Natural killer cell (primary cell): ENCODE measurements around the gene VPS11. TPM values are rescaled to one million over a fixed set of nuclear protein-coding genes. Genes with fewer than 3 reads are reported as not detected.

Experiments
- ATAC-seq, 3 donors: fragments of 150-1000 bp in 2 of 3; fragments of 200-7000 bp in 1 of 3; cut with Tn5 transposase; 1 replicate in 1 of 3; 2 replicates in 2 of 3; pipeline ENCODE4 v1.10.0; 2021; ENCODE audit warnings: mild to moderate bottlenecking in 2 of 3, moderate library complexity in 2 of 3
- DNase-seq, 2 donors: peaks; one replicate each; pipeline versions ENCODE4 v3.0.0 to v3.0.0-alpha.2; 2013 to 2021; ENCODE audit warnings: mixed read lengths in 1 of 2
- H3K27ac ChIP-seq: one replicate; pipeline ENCODE4 v1.5.1; 2013; ENCODE audit warnings: mild to moderate bottlenecking, low read length
- H3K27me3 ChIP-seq: one replicate; pipeline ENCODE4 v1.6.1; 2013; ENCODE audit warnings: low read length; ENCODE audit not compliant: control insufficient read depth, insufficient read depth
- H3K36me3 ChIP-seq: one replicate; pipeline ENCODE4 v1.6.1; 2013; ENCODE audit warnings: low read length; ENCODE audit not compliant: control insufficient read depth, insufficient read depth
- H3K4me1 ChIP-seq: one replicate; pipeline ENCODE4 v1.6.1; 2013; ENCODE audit warnings: low read length; ENCODE audit not compliant: control insufficient read depth, insufficient read depth
- H3K4me3 ChIP-seq: one replicate; pipeline ENCODE4 v1.5.1; 2013; ENCODE audit warnings: low read length
- H3K9me3 ChIP-seq: one replicate; pipeline ENCODE4 v1.6.1; 2013; ENCODE audit warnings: low read length; ENCODE audit not compliant: control insufficient read depth, insufficient read depth
- H3K27ac Mint-ChIP-seq, 2 donors: one replicate each; pipeline ENCODE4 v1.8.0; 2022; ENCODE audit warnings: mild to moderate bottlenecking in 2 of 2, mixed read lengths in 2 of 2, moderate library complexity in 1 of 2
- H3K27me3 Mint-ChIP-seq, 2 donors: one replicate each; pipeline ENCODE4 v1.8.0; 2022; ENCODE audit warnings: low read depth in 2 of 2, mixed read lengths in 2 of 2
- H3K36me3 Mint-ChIP-seq: one replicate; pipeline ENCODE4 v1.8.0; 2022; ENCODE audit warnings: mixed read lengths
- H3K4me1 Mint-ChIP-seq, 2 donors: one replicate each; pipeline ENCODE4 v1.8.0; 2022; ENCODE audit warnings: mixed read lengths in 2 of 2
- H3K4me3 Mint-ChIP-seq: one replicate; pipeline ENCODE4 v1.8.0; 2022; ENCODE audit warnings: mild to moderate bottlenecking, moderate library complexity, mixed read lengths
- H3K9me3 Mint-ChIP-seq, 2 donors: one replicate each; pipeline ENCODE4 v1.8.0; 2022; ENCODE audit warnings: mixed read lengths in 2 of 2
- CTCF ChIP-seq: fragments of 200-600 bp; IDR thresholded peaks from one replicate; pipeline ENCODE4 v1.8.0; 2022; ENCODE audit warnings: antibody characterized with exemption
- WGBS: methylation state at CpG from one replicate; pipeline ENCODE4 v1.1.7; 2013; ENCODE audit warnings: missing lambda C conversion rate; ENCODE audit not compliant: insufficient coverage; 5-methylcytosine and 5-hydroxymethylcytosine counted together
- intact Hi-C: fragments of 100-400 bp; cut with micrococcal nuclease; formaldehyde crosslinking; loops from one replicate; pipeline ENCODE4 v1.14.2; 2022
- total RNA-seq, 4 donors: library from RNA; stranded (reverse); fragments of 120-200 nt in 1 of 4; gene quantifications; one replicate each; pipeline versions ENCODE4 v1.2.3 to v1.2.4, GENCODE V29; 2013 to 2022

VPS11 gene
- total RNA-seq, 3 donors from 2014 or later (not counting 1 experiment from before 2014, with no cell fraction given) = 91.4 to 101 (median 91.7) TPM

DNA sequence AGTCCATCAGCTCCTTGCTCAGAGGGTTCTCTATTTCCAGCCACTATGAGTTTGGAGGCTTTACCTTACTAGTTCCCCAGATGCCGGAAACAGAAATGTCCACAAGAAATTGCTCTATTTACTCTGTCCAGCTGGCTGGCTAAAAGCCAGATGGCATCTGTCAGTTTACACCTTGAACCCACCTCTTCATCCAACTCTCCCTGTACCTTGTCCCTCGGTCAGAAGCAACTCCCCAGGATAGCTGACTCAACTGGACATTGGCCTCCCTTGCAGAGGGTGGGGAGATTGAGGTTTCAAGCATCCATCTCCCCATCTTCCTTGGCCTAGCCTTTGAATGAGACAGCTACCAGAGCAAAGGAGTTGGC, 41.2 kb downstream of the VPS11 start:
- Mint-ChIP-seq H3K27ac (peak overlapping the region; percentile 79 to 91), H3K4me3 (peak overlapping the region; percentile 89), H3K4me1 (peaks cover 34 to 39% of the 10 kb centered on the region in 2 donors), H3K27me3 (no peaks in the 10 kb centered on the region), H3K9me3 (no peaks in the 10 kb centered on the region), H3K36me3 (no peaks in the 10 kb centered on the region)
- WGBS = 89% methylated on average over 2 of the region's 2 CpGs
- ATAC-seq = no peak
- TF ChIP-seq CTCF = no peak
- Histone ChIP-seq H3K9me3 (no peaks in the 10 kb centered on the region), H3K36me3 (peaks cover 26% of the 10 kb centered on the region), H3K27ac (no peak overlapping the region), H3K4me1 (peaks cover 35% of the 10 kb centered on the region), H3K27me3 (no peaks in the 10 kb centered on the region), H3K4me3 (peak overlapping the region; percentile 76)
- intact Hi-C loops = no loop called here
- DNase-seq = no peak

DNA sequence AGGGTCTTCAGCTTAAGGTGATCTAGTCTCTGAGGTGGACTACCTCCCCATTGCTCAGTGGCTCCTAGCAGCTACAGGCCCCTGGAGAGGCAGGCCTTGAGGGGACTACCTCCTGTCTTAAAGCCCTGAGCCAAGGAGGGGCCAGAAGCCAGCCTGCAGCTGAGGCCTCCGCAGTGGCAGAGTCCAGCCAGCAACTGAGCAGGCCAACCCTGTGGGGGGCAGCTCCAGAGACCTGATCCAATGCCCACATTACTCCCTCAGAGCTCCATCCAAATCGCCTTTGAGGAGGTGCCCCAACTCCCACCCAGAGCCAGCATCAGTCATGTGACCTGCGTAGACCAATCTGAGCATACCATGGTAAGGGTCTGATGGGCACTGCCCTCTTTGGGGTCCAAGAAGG, 42.2 kb downstream of the VPS11 start:
- Histone ChIP-seq H3K4me1 (peaks cover 35% of the 10 kb centered on the region), H3K27ac (no peak overlapping the region), H3K27me3 (no peaks in the 10 kb centered on the region), H3K4me3 (no peak overlapping the region), H3K36me3 (peaks cover 32% of the 10 kb centered on the region), H3K9me3 (no peaks in the 10 kb centered on the region)
- peaks cover 34 to 39% of the 10 kb centered on the region in 2 donors for H3K4me1 Mint-ChIP-seq
- 96% methylated on average over 3 of the region's 3 CpGs for WGBS
- peak overlapping the region; percentile 89 for H3K4me3 Mint-ChIP-seq
- no peaks in the 10 kb centered on the region for H3K27me3 Mint-ChIP-seq
- TF ChIP-seq CTCF = no peak
- no peak for DNase-seq
- no peaks in the 10 kb centered on the region for H3K9me3 Mint-ChIP-seq
- intact Hi-C loops = no loop called here
- peak overlapping the region; percentile 79 to 91 for H3K27ac Mint-ChIP-seq
- ATAC-seq = no peak
- no peaks in the 10 kb centered on the region for H3K36me3 Mint-ChIP-seq

GRCh38 chr11:119110439-119110838, 42.8 kb downstream of the VPS11 start:
- WGBS = 95% methylated on average over 7 of the region's 10 CpGs
- no peak overlapping the region for H3K4me3 ChIP-seq
- no peak for TF ChIP-seq CTCF
- intact Hi-C loops = no loop called here
- no peaks in the 10 kb centered on the region for H3K9me3 ChIP-seq
- Mint-ChIP-seq H3K27ac (peak overlapping the region in 1 of 2 donors; percentile 91), H3K4me3 (no peak overlapping the region), H3K9me3 (no peaks in the 10 kb centered on the region), H3K27me3 (no peaks in the 10 kb centered on the region), H3K36me3 (peaks cover 4% of the 10 kb centered on the region), H3K4me1 (peaks cover 34 to 42% of the 10 kb centered on the region in 2 donors)
- no peaks in the 10 kb centered on the region for H3K27me3 ChIP-seq
- DNase-seq (no peak), ATAC-seq (no peak)
- H3K36me3 ChIP-seq = peaks cover 35% of the 10 kb centered on the region
- peaks cover 35% of the 10 kb centered on the region for H3K4me1 ChIP-seq
- no peak overlapping the region for H3K27ac ChIP-seq

DNA sequence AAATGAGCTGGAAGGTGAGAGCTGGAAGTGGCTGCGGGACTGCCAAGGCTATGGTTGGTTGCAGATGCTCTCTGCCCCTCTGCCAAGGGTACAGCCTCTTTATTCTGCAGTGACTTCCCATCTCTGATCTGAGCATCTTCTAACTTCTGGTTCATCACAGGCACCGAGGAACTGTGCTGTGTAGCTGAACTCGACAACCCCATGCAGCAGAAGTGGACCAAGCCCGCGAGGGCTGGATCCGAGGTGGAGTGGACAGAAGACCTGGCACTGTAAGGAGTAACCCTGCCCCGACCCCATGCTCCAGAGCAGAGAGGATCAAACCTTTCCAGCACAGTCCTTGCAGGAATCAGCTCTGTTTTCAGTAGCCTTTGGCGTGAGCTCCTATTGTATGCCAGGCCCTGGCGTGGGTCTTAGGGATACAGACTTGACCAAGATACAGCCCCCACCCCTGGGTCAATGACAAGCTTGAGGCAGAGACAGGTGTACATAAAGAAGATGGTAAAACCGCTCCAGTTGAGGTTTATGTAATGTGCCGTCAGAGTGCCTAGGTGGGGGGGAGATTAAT, 43.8 kb downstream of the VPS11 start:
- no peaks in the 10 kb centered on the region for H3K27me3 ChIP-seq
- no peaks in the 10 kb centered on the region for H3K9me3 Mint-ChIP-seq
- no peaks in the 10 kb centered on the region for H3K27me3 Mint-ChIP-seq
- H3K27ac Mint-ChIP-seq = no peak overlapping the region
- H3K36me3 ChIP-seq = peaks cover 42% of the 10 kb centered on the region
- WGBS = 97% methylated on average over 11 of the region's 11 CpGs
- peaks cover 34% of the 10 kb centered on the region for H3K4me1 ChIP-seq
- no peak for TF ChIP-seq CTCF
- peaks cover 31 to 36% of the 10 kb centered on the region in 2 donors for H3K4me1 Mint-ChIP-seq
- intact Hi-C loops = no loop called here
- H3K4me3 ChIP-seq = no peak overlapping the region
- no peaks in the 10 kb centered on the region for H3K9me3 ChIP-seq
- H3K4me3 Mint-ChIP-seq = no peak overlapping the region
- DNase-seq = no peak
- H3K27ac ChIP-seq = no peak overlapping the region
- H3K36me3 Mint-ChIP-seq = peaks cover 6% of the 10 kb centered on the region
- ATAC-seq = no peak
